A549 (cell line): ENCODE results near the gene FRMD7. TPM values are rescaled to one million over a fixed set of nuclear protein-coding genes. Genes with fewer than 3 reads are reported as not detected.

Experiments used
- ATAC-seq, 2 experiments: fragments of 200-7000 bp in 1 of 2; fragments of >200 bp in 1 of 2; cut with Nextera tagmentation in 1 of 2; cut with Tn5 transposase in 1 of 2; 3 replicates each; pipeline versions ENCODE4 v1.8.0 to v1.9.1; 2018 to 2020; ENCODE audit warnings: mild to moderate bottlenecking in 1 of 2, moderate library complexity in 1 of 2
- CTCF ChIA-PET: fragments of 300-600 bp; sonication (Branson Sonifier 250); formaldehyde crosslinking; extraction: SDS; loops from one replicate; lab custom pipeline; 2021; ENCODE audit warnings: antibody characterized with exemption, inconsistent platforms; lab: Yijun Ruan, JAX
- POLR2A ChIA-PET: fragments of 350-600 bp; formaldehyde crosslinking; extraction: SDS; loops from one replicate; lab custom pipeline; 2021; ENCODE audit warnings: antibody characterized with exemption, inconsistent platforms; lab: Yijun Ruan, JAX
- DNase-seq, 2 experiments: peaks; one replicate each; pipeline versions ENCODE4 v3.0.0 to v3.0.0-alpha.2; 2011 to 2016; ENCODE audit warnings: low read depth in 1 of 2, low spot score in 1 of 2
- FAIRE-seq: peaks from 2 replicates; lab custom pipeline; 2011; peaks lifted over from hg19 to GRCh38; lab: Jason Lieb, UNC
- H3K27ac ChIP-seq, 2 experiments: fragments of >200 bp; sonication (Bioruptor Twin); formaldehyde crosslinking; 3 replicates each; pipeline ENCODE4 v1.5.1; 2016 to 2017
- H3K4me1 ChIP-seq: fragments of >200 bp; sonication (Bioruptor Twin); formaldehyde crosslinking; 3 replicates; pipeline ENCODE4 v1.6.1; 2016
- H3K4me2 ChIP-seq: fragments of >200 bp; sonication (Bioruptor Twin); formaldehyde crosslinking; 3 replicates; pipeline ENCODE4 v1.6.1; 2016
- H3K4me3 ChIP-seq: fragments of >200 bp; sonication (Bioruptor Twin); formaldehyde crosslinking; 3 replicates; pipeline ENCODE4 v1.5.1; 2016
- H3K9me3 ChIP-seq: fragments of >200 bp; sonication (Bioruptor Twin); formaldehyde crosslinking; 3 replicates; pipeline ENCODE4 v1.6.1; 2016
- CBX2 ChIP-seq: fragments of 200-600 bp; sonication (generic); IDR thresholded peaks from 2 replicates; pipeline ENCODE4 v1.6.1; 2016; ENCODE audit warnings: low read depth, mild to moderate bottlenecking, borderline replicate concordance
- CEBPB ChIP-seq, 2 experiments: fragments of >200 bp in 1 of 2; sonication (Bioruptor Twin) in 1 of 2; formaldehyde crosslinking in 1 of 2; IDR thresholded peaks; 2 replicates each; pipeline ENCODE4 v1.6.1; 2012 to 2016
- EHMT2 ChIP-seq: fragments of 200-600 bp; sonication (generic); IDR thresholded peaks from 2 replicates; pipeline ENCODE4 v1.6.1; 2016; ENCODE audit warnings: antibody characterized with exemption, low read depth, mild to moderate bottlenecking, moderate library complexity
- EP300 ChIP-seq, 2 experiments: fragments of >200 bp; sonication (Bioruptor Twin); formaldehyde crosslinking; IDR thresholded peaks; 2 replicates in 1 of 2; 3 replicates in 1 of 2; pipeline ENCODE4 v1.6.1; 2016 to 2017
- FOSB ChIP-seq: fragments of 250-450 bp; sonication (Bioruptor Pico); IDR thresholded peaks from 2 replicates; pipeline ENCODE4 v1.5.0; 2020; ENCODE audit warnings: mild to moderate bottlenecking, moderate library complexity
- GATA3 ChIP-seq: IDR thresholded peaks from 2 replicates; pipeline ENCODE4 v1.6.1; 2012; ENCODE audit warnings: borderline replicate concordance
- HDAC2 ChIP-seq: fragments of 200-600 bp; sonication (generic); IDR thresholded peaks from 2 replicates; pipeline ENCODE4 v1.6.1; 2016
- HOXB5 ChIP-seq: fragments of 250-450 bp; sonication (Bioruptor Pico); IDR thresholded peaks from 2 replicates; pipeline ENCODE4 v1.5.0; 2020; ENCODE audit warnings: mild to moderate bottlenecking, moderate library complexity
- JUN ChIP-seq, 2 experiments: fragments of >200 bp; sonication (Bioruptor Twin); formaldehyde crosslinking; IDR thresholded peaks; 2 replicates in 1 of 2; 3 replicates in 1 of 2; pipeline ENCODE4 v1.6.1; 2016 to 2017
- MYC ChIP-seq: IDR thresholded peaks from 2 replicates; pipeline ENCODE4 v1.6.1; 2012; ENCODE audit warnings: mild to moderate bottlenecking, inconsistent platforms, low read length, improper control_type of control experiment, borderline replicate concordance
- NR3C1 ChIP-seq: fragments of >200 bp; sonication (Bioruptor Twin); formaldehyde crosslinking; IDR thresholded peaks from 3 replicates; pipeline ENCODE4 v1.6.1; 2017
- POLR2A ChIP-seq: IDR thresholded peaks from 2 replicates; pipeline ENCODE4 v1.6.1; 2012; ENCODE audit warnings: mild to moderate bottlenecking, low read length
- RAD21 ChIP-seq, 2 experiments: fragments of >200 bp in 1 of 2; sonication (Bioruptor Twin) in 1 of 2; formaldehyde crosslinking in 1 of 2; IDR thresholded peaks in 1 of 2; conservative IDR thresholded peaks in 1 of 2; 2 replicates in 1 of 2; 3 replicates in 1 of 2; pipeline ENCODE4 v1.6.1; 2012 to 2018; ENCODE audit warnings: inconsistent platforms in 1 of 2
- SREBF2 ChIP-seq: fragments of 450-650 bp; IDR thresholded peaks from 2 replicates; pipeline ENCODE4 v1.6.1; 2014; ENCODE audit warnings: mild to moderate bottlenecking, moderate library complexity
- TP53 ChIP-seq: fragments of 250-450 bp; sonication (Bioruptor Pico); IDR thresholded peaks from 2 replicates; pipeline ENCODE4 v1.5.0; 2021; ENCODE audit warnings: mild to moderate bottlenecking, moderate library complexity
- ZNF302 ChIP-seq: fragments of 250-450 bp; sonication (Bioruptor Pico); IDR thresholded peaks from 2 replicates; pipeline ENCODE4 v1.9.0; 2021; ENCODE audit warnings: inconsistent platforms, mild to moderate bottlenecking, moderate library complexity
- WGBS: methylation state at CpG from one replicate; pipeline ENCODE4 v1.1.6; 2017; ENCODE audit errors: missing lambda C conversion rate; 5-methylcytosine and 5-hydroxymethylcytosine counted together
- polyA plus RNA-seq, 4 experiments: library from polyadenylated mRNA; depleted of rRNA in 3 of 4; stranded (reverse); fragments of >200 nt; fragmentation: RNase III in 1 of 4; extraction: RNeasy Plus Mini Kit Qiagen cat#74134 plus additional on column Dnase treatment in 1 of 4; gene quantifications; 2 replicates in 3 of 4; 3 replicates in 1 of 4; pipeline ENCODE4 v1.2.3, GENCODE V29; 2011 to 2017
- TF ChIP-seq, protein P1 (sequence below): fragments of 150-350 bp; IDR thresholded peaks from 2 replicates; pipeline ENCODE4 v1.6.1; 2014; ENCODE audit warnings: low read depth, mild to moderate bottlenecking, low read length
- TF ChIP-seq, protein P2 (sequence below): fragments of >200 bp; sonication (Bioruptor Twin); formaldehyde crosslinking; IDR thresholded peaks from 3 replicates; pipeline ENCODE4 v1.5.1; 2016
- TF ChIP-seq, protein P3 (sequence below): IDR thresholded peaks from 2 replicates; pipeline ENCODE4 v1.6.1; 2012

Gene FRMD7
- polyA plus RNA-seq, 2 of the 4 experiments (the other 2 are of a cell fraction), result not detected

DNA sequence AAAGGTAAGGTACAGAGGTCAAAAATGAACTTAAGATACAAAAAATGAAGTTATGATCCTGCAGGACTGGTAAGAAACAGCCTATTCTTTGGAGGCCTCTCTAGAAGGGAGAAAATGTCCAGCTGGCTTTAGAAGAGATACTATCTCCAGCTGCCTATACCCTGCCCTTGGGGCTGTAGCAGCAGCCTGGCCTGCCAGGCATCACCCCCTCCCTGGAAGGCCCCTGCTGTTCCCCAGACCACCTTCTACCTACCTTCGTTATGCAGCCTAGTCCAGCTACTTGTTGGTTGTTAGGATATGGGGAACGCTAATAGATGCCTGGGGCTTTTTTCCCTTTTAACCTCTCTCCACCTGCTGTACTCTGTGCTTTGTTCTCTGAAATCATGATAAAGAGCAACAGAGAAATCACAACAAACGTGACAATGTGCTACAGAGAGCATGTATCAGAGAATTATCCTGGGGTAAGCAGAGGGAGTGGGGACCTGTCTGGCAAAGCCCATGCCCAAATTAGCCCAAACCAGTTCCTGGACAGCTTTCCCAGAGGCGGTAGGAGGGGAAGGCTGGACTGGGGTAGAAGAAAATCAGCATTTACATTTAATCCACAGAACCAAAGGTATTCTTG lies 34.5 kb downstream of the FRMD7 start:
- ChIA-PET POLR2A (no interaction called here), CTCF (interaction anchor here (1.1 to 2.3 kb wide), 4 partner anchors 16 to 128 kb away, joined by 3 to 13 read pairs (median 6); partner anchors contain the start of gene RAP2C)
- Histone ChIP-seq H3K4me1 (no peaks in the 10 kb centered on the region), H3K4me2 (no peak overlapping the region), H3K27ac (no peak overlapping the region), H3K9me3 (no peaks in the 10 kb centered on the region), H3K4me3 (no peak overlapping the region)
- DNase-seq (no peak), ATAC-seq (no peak), FAIRE-seq (no peak)
- TF ChIP-seq MYC, result no peak
- no peak for TF ChIP-seq TP53 (CRISPR knock-in tag)
- TF ChIP-seq ZNF302 (CRISPR knock-in tag), result no peak
- TF ChIP-seq HOXB5, result no peak
- TF ChIP-seq JUN (IDR thresholded peaks at IDR 0.05), result no peak
- no peak for TF ChIP-seq HDAC2
- TF ChIP-seq GATA3, result no peak
- TF ChIP-seq POLR2A, result no peak
- TF ChIP-seq CBX2, result no peak
- TF ChIP-seq, protein P1, sequence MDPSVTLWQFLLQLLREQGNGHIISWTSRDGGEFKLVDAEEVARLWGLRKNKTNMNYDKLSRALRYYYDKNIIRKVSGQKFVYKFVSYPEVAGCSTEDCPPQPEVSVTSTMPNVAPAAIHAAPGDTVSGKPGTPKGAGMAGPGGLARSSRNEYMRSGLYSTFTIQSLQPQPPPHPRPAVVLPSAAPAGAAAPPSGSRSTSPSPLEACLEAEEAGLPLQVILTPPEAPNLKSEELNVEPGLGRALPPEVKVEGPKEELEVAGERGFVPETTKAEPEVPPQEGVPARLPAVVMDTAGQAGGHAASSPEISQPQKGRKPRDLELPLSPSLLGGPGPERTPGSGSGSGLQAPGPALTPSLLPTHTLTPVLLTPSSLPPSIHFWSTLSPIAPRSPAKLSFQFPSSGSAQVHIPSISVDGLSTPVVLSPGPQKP, result no peak
- no peak for TF ChIP-seq RAD21 (conservative IDR thresholded peaks at IDR 0.05 in 1 of 2, IDR thresholded peaks at IDR 0.05 in 1 of 2)
- TF ChIP-seq EP300 (IDR thresholded peaks at IDR 0.05), result no peak
- no peak for TF ChIP-seq SREBF2
- TF ChIP-seq CEBPB (IDR thresholded peaks at IDR 0.05), result no peak
- TF ChIP-seq EHMT2, result no peak
- 49% methylated on average over 4 of the region's 4 CpGs for WGBS

DNA sequence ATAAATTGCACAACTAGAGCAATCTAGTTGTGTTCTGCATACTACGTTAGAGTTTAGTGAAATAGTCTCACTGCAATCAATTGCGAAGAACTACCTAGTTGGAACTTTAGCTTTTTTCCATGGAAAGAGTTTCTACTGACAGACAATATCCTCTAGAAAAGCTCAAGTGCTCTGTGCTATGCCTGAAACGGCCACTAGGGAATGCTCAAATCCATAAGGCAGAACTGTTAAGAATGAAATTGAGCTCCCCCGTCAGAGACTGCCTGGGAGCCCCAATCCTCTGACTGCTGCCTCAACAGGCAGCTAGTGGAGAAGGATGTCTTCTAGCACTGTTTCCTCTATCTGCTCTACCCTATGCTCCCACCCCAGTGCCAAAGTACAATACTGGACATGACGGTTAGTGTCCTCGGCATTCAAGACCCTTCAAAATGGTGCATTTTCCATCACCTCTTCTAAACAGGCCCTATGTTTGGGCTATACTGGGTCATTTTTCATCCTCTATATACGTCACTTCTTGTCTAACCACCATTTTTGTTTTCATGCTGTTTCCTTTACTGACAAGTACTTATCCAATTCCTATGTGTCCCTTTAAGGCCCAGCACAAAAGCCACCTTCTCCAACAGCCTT lies 35.3 kb downstream of the FRMD7 start:
- Histone ChIP-seq H3K4me2 (no peak overlapping the region), H3K4me1 (no peaks in the 10 kb centered on the region), H3K9me3 (no peaks in the 10 kb centered on the region), H3K27ac (no peak overlapping the region), H3K4me3 (no peak overlapping the region)
- ATAC-seq (peak; percentile 77 to 86; a peak in 4 of 6 replicates), FAIRE-seq (peak; percentile 72)
- POLR2A ChIA-PET, result interaction anchor here (1.1 kb wide), 1 partner anchor 125 kb away, joined by 5 read pairs; no protein-coding TSS in a partner anchor
- no peak for TF ChIP-seq NR3C1
- TF ChIP-seq, protein P2, sequence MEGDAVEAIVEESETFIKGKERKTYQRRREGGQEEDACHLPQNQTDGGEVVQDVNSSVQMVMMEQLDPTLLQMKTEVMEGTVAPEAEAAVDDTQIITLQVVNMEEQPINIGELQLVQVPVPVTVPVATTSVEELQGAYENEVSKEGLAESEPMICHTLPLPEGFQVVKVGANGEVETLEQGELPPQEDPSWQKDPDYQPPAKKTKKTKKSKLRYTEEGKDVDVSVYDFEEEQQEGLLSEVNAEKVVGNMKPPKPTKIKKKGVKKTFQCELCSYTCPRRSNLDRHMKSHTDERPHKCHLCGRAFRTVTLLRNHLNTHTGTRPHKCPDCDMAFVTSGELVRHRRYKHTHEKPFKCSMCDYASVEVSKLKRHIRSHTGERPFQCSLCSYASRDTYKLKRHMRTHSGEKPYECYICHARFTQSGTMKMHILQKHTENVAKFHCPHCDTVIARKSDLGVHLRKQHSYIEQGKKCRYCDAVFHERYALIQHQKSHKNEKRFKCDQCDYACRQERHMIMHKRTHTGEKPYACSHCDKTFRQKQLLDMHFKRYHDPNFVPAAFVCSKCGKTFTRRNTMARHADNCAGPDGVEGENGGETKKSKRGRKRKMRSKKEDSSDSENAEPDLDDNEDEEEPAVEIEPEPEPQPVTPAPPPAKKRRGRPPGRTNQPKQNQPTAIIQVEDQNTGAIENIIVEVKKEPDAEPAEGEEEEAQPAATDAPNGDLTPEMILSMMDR, result peak; percentile 51
- TF ChIP-seq RAD21 (conservative IDR thresholded peaks at IDR 0.05 in 1 of 2, IDR thresholded peaks at IDR 0.05 in 1 of 2), result peak; percentile 45 to 55
- TF ChIP-seq, protein P3, sequence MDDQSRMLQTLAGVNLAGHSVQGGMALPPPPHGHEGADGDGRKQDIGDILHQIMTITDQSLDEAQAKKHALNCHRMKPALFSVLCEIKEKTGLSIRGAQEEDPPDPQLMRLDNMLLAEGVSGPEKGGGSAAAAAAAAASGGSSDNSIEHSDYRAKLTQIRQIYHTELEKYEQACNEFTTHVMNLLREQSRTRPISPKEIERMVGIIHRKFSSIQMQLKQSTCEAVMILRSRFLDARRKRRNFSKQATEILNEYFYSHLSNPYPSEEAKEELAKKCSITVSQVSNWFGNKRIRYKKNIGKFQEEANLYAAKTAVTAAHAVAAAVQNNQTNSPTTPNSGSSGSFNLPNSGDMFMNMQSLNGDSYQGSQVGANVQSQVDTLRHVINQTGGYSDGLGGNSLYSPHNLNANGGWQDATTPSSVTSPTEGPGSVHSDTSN, result no peak
- TF ChIP-seq FOSB (CRISPR knock-in tag), result no peak
- TF ChIP-seq, all 56 proteins: peak for 2
- WGBS, result 34% methylated on average over 7 of the region's 7 CpGs
- CTCF ChIA-PET, result interaction anchor here (0.6 to 2.3 kb wide), 10 partner anchors 10 to 538 kb away, joined by 3 to 13 read pairs (median 4); partner anchors contain the start of gene RAP2C
- peak; percentile 36 to 64 for DNase-seq
